B cell (primary cell): ENCODE data around the gene SDC1. TPM values are rescaled to one million over a fixed set of nuclear protein-coding genes. Genes with fewer than 3 reads are reported as not detected.
"Not testable (repeated sequence)": the region's sequence is repeated elsewhere in the genome, so short reads cannot be mapped to it uniquely, and the experiment has no call there.

Experiments
- ATAC-seq: fragments of 200-7000 bp; cut with Tn5 transposase; one replicate; pipeline ENCODE4 v1.10.0; 2021; ENCODE audit warnings: low read depth, mild to moderate bottlenecking, moderate number of reproducible peaks, moderate library complexity
- CTCF ChIA-PET: fragments of 350-600 bp; sonication (Branson Sonifier 250); formaldehyde crosslinking; loops from one replicate; lab custom pipeline; 2021; ENCODE audit warnings: antibody characterized with exemption, inconsistent platforms; lab: Charles Lee
- POLR2A ChIA-PET: fragments of 350-600 bp; sonication (Branson Sonifier 250); formaldehyde crosslinking; loops from one replicate; lab custom pipeline; 2021; ENCODE audit warnings: antibody characterized with exemption; lab: Charles Lee
- DNase-seq: peaks from one replicate; pipeline ENCODE4 v3.0.0; 2013
- H2AFZ ChIP-seq: 2 replicates; pipeline ENCODE4 v1.6.1; 2012; ENCODE audit warnings: mild to moderate bottlenecking, low read depth, low read length; ENCODE audit not compliant: insufficient read depth, poor library complexity, severe bottlenecking
- H3K27ac ChIP-seq, 2 donors: 1 replicate in 1 of 2; 2 replicates in 1 of 2; pipeline ENCODE4 v1.5.1; 2012 to 2013; ENCODE audit warnings: low read length in 2 of 2, mild to moderate bottlenecking in 2 of 2, moderate library complexity in 1 of 2
- H3K27me3 ChIP-seq, 4 experiments: fragments of 200-600 bp in 1 of 4; sonication (generic) in 1 of 4; replicated peaks in 1 of 4; 1 replicate in 2 of 4; 2 replicates in 2 of 4; pipeline versions ENCODE4 v1.6.1 to v1.7.0; 2013 to 2016; ENCODE audit warnings: low read length in 3 of 4, mild to moderate bottlenecking in 2 of 4, mixed read lengths in 1 of 4, moderate library complexity in 1 of 4; ENCODE audit not compliant: insufficient read depth in 4 of 4, control insufficient read depth in 3 of 4; ENCODE audit errors: control extremely low read depth in 1 of 4
- H3K36me3 ChIP-seq, 2 experiments: replicated peaks in 1 of 2; 1 replicate in 1 of 2; 2 replicates in 1 of 2; pipeline versions ENCODE4 v1.6.1 to v1.7.1; 2013; ENCODE audit warnings: low read length in 1 of 2; ENCODE audit not compliant: insufficient read depth in 2 of 2, control insufficient read depth in 1 of 2; ENCODE audit errors: control extremely low read depth in 1 of 2, extremely low read depth in 1 of 2
- H3K4me1 ChIP-seq, 2 donors: fragments of 200-600 bp in 1 of 2; sonication (generic) in 1 of 2; 1 replicate in 1 of 2; 2 replicates in 1 of 2; pipeline versions ENCODE4 v1.5.1 to v1.6.1; 2013 to 2017; ENCODE audit warnings: low read length in 2 of 2; ENCODE audit not compliant: control insufficient read depth in 2 of 2, insufficient read depth in 2 of 2
- H3K4me2 ChIP-seq: replicated peaks from 2 replicates; pipeline ENCODE3; 2012; ENCODE audit warnings: mild to moderate bottlenecking, low read depth, low read length; ENCODE audit not compliant: poor library complexity, severe bottlenecking
- H3K4me3 ChIP-seq, 5 experiments: fragments of 200-600 bp in 1 of 5; sonication (generic) in 1 of 5; 1 replicate in 3 of 5; 2 replicates in 2 of 5; pipeline versions ENCODE4 v1.5.1 to v1.7.0; 2011 to 2016; ENCODE audit warnings: low read length in 4 of 5, mild to moderate bottlenecking in 4 of 5, low read depth in 2 of 5, control low read depth in 1 of 5, moderate library complexity in 1 of 5; ENCODE audit not compliant: insufficient read depth in 1 of 5; ENCODE audit errors: control extremely low read depth in 1 of 5, extremely low read depth in 1 of 5
- H3K79me2 ChIP-seq: fragments of 200-600 bp; sonication (generic); one replicate; pipeline ENCODE4 v1.6.0; 2016; ENCODE audit warnings: low read length; ENCODE audit not compliant: control insufficient read depth, insufficient read depth
- H3K9ac ChIP-seq: fragments of 200-600 bp; sonication (generic); 2 replicates; pipeline ENCODE4 v1.6.1; 2017; ENCODE audit warnings: mild to moderate bottlenecking, low read length, moderate library complexity
- H3K9me3 ChIP-seq, 3 donors: one replicate each; pipeline versions ENCODE4 v1.6.1 to v1.7.1; 2013; ENCODE audit warnings: low read length in 2 of 3; ENCODE audit not compliant: control insufficient read depth in 2 of 3, insufficient read depth in 1 of 3; ENCODE audit errors: control extremely low read depth in 1 of 3
- H4K20me1 ChIP-seq: 2 replicates; pipeline ENCODE4 v1.6.0; 2012; ENCODE audit warnings: mild to moderate bottlenecking, low read length; ENCODE audit not compliant: insufficient read depth, control insufficient read depth, poor library complexity, severe bottlenecking
- H3K27ac Mint-ChIP-seq: one replicate; pipeline ENCODE4 v1.8.0; 2021; ENCODE audit warnings: mixed read lengths
- H3K27me3 Mint-ChIP-seq: one replicate; pipeline ENCODE4 v1.8.0; 2021; ENCODE audit warnings: mixed read lengths
- H3K4me1 Mint-ChIP-seq: one replicate; pipeline ENCODE4 v1.8.0; 2021; ENCODE audit warnings: mixed read lengths
- H3K4me3 Mint-ChIP-seq: one replicate; pipeline ENCODE4 v1.8.0; 2021; ENCODE audit warnings: mixed read lengths
- H3K9me3 Mint-ChIP-seq: one replicate; pipeline ENCODE4 v1.8.0; 2022; ENCODE audit warnings: mixed read lengths; ENCODE audit not compliant: insufficient read depth
- EZH2 ChIP-seq: IDR thresholded peaks from 2 replicates; pipeline ENCODE4 v1.6.1; 2012; ENCODE audit warnings: borderline replicate concordance, low read depth, mild to moderate bottlenecking, moderate library complexity, low read length; ENCODE audit not compliant: insufficient read depth, poor library complexity, severe bottlenecking
- WGBS: methylation state at CpG from one replicate; pipeline ENCODE4 v1.1.5; 2013; ENCODE audit warnings: missing lambda C conversion rate; ENCODE audit not compliant: insufficient coverage; 5-methylcytosine and 5-hydroxymethylcytosine counted together
- intact Hi-C: fragments of 100-400 bp; cut with micrococcal nuclease; formaldehyde crosslinking; loops from one replicate; pipeline ENCODE4 v1.10.0; 2022
- polyA plus RNA-seq: library from polyadenylated mRNA; depleted of rRNA; stranded (reverse); fragments of >200 nt; gene quantifications from 2 replicates; pipeline ENCODE4 v1.2.3, GENCODE V29; 2012
- total RNA-seq, 2 donors: library from RNA; stranded (reverse); fragments of 120-200 nt in 1 of 2; gene quantifications; 1 replicate in 1 of 2; 2 replicates in 1 of 2; pipeline versions ENCODE4 v1.2.3 to v1.2.4, GENCODE V29; 2013 to 2022
- TF ChIP-seq, protein P1 (sequence below): fragments of 200-600 bp; IDR thresholded peaks from one replicate; pipeline ENCODE4 v1.8.0; 2022; ENCODE audit warnings: antibody characterized with exemption, mild to moderate bottlenecking

The SDC1 gene
- total and polyA plus RNA-seq, 2 donors (not counting 1 experiment from before 2014, with no cell fraction given), result 0.22 TPM; not detected in 1

DNA sequence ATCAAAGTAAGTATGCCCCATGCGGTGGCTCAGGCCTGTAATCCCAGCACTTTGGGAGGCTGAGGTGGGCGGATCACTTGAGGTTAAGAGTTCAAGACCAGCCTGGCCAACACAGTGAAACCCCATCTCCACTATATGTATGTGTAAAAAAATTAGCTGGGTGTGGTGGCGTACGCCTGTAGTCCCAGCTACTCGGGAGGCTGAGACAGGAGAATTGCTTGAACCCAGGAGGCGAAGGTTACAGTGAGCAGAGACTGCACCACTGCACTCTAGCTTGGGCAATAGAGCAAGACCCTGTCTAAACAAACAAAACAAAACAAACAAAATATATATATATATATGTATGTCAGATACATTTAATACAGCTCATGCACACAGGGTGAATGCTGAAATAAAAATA, 43.4 kb upstream of the SDC1 start:
- WGBS, result no CpG with 5 or more reads among the region's 6 CpGs
- H3K27me3 Mint-ChIP-seq, result not testable (repeated sequence)

DNA sequence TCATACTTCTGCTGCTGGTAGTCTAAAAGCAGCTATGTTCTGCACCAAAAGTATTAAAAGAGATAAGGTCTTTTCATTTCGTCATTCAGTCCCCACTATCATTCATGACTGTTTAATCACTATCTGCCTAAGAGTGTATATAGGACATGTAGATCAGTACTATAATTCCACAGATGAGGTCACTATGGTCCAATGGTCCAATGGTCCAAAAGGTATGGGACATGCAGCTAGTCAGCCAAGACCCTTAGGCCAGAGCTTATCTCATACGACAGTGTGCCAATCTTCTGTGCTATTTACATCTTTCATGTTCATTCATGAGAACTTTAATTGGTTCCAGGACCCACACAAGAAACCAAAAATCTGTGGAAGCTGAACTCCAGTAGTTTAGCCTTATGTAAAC, 42.6 kb upstream of the SDC1 start:
- TF ChIP-seq, protein P1, sequence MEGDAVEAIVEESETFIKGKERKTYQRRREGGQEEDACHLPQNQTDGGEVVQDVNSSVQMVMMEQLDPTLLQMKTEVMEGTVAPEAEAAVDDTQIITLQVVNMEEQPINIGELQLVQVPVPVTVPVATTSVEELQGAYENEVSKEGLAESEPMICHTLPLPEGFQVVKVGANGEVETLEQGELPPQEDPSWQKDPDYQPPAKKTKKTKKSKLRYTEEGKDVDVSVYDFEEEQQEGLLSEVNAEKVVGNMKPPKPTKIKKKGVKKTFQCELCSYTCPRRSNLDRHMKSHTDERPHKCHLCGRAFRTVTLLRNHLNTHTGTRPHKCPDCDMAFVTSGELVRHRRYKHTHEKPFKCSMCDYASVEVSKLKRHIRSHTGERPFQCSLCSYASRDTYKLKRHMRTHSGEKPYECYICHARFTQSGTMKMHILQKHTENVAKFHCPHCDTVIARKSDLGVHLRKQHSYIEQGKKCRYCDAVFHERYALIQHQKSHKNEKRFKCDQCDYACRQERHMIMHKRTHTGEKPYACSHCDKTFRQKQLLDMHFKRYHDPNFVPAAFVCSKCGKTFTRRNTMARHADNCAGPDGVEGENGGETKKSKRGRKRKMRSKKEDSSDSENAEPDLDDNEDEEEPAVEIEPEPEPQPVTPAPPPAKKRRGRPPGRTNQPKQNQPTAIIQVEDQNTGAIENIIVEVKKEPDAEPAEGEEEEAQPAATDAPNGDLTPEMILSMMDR, result no peak
- no peak for TF ChIP-seq EZH2
- no peaks in the 10 kb centered on the region for H4K20me1 ChIP-seq
- CTCF ChIA-PET, result no interaction called here
- H3K79me2 ChIP-seq, result no peaks in the 10 kb centered on the region
- H3K9ac ChIP-seq, result no peak overlapping the region
- WGBS, result 92% methylated on average over 1 of the region's 2 CpGs
- H2AFZ ChIP-seq, result no peak overlapping the region
- POLR2A ChIA-PET, result no interaction called here
- no peak overlapping the region for H3K27ac ChIP-seq
- Mint-ChIP-seq H3K27me3 (no peaks in the 10 kb centered on the region), H3K4me1 (peaks cover 1% of the 10 kb centered on the region), H3K9me3 (no peaks in the 10 kb centered on the region), H3K27ac (no peak overlapping the region), H3K4me3 (no peak overlapping the region)
- no peaks in the 10 kb centered on the region for H3K9me3 ChIP-seq
- no peaks in the 10 kb centered on the region for H3K27me3 ChIP-seq
- no peak overlapping the region for H3K4me2 ChIP-seq
- DNase-seq (no peak), ATAC-seq (no peak)
- no peak overlapping the region for H3K4me3 ChIP-seq
- H3K36me3 ChIP-seq, result peaks cover 16% of the 10 kb centered on the region in 2 experiments
- no peaks in the 10 kb centered on the region for H3K4me1 ChIP-seq
- intact Hi-C loops, result no loop called here

More for the DNA sequence above, 43.4 kb upstream of the SDC1 start:
- H3K4me2 ChIP-seq, POLR2A ChIA-PET, ATAC-seq, DNase-seq, CTCF ChIA-PET, H3K4me3 ChIP-seq, H3K27ac Mint-ChIP-seq, H3K9ac ChIP-seq, H3K27me3 ChIP-seq, H3K27ac ChIP-seq, H2AFZ ChIP-seq, H3K4me1 ChIP-seq, intact Hi-C loops, H3K4me1 Mint-ChIP-seq, H4K20me1 ChIP-seq, H3K9me3 ChIP-seq, H3K79me2 ChIP-seq, H3K9me3 Mint-ChIP-seq, H3K4me3 Mint-ChIP-seq: not testable (repeated sequence)
- H3K36me3 ChIP-seq, result peaks cover 9 to 18% of the 10 kb centered on the region in 2 experiments
